Neural cell (in vitro differentiated cells): ENCODE data around the gene PTPRG.

Source experiments
- CTCF ChIP-seq: fragments of 450-650 bp; IDR thresholded peaks from 2 replicates; pipeline ENCODE4 v1.5.1; 2014; ENCODE audit warnings: antibody characterized with exemption, mild to moderate bottlenecking, moderate library complexity; ENCODE audit not compliant: poor library complexity, severe bottlenecking
- EP300 ChIP-seq: fragments of 450-650 bp; conservative IDR thresholded peaks from 2 replicates; pipeline ENCODE4 v1.6.1; 2014; ENCODE audit warnings: antibody characterized with exemption, mild to moderate bottlenecking, moderate library complexity; ENCODE audit not compliant: poor library complexity, severe bottlenecking
- EZH2 ChIP-seq: fragments of 200-600, 300-800 bp; shearing (Covaris generic), sonication (generic); IDR thresholded peaks from 2 replicates; pipeline ENCODE4 v1.6.1; 2014; ENCODE audit warnings: antibody characterized with exemption, low read length, borderline replicate concordance, mild to moderate bottlenecking; ENCODE audit not compliant: insufficient read depth, poor library complexity, severe bottlenecking
- MXI1 ChIP-seq: fragments of 450-650 bp; conservative IDR thresholded peaks from 2 replicates; pipeline ENCODE4 v1.6.1; 2014; ENCODE audit warnings: antibody characterized with exemption, mild to moderate bottlenecking; ENCODE audit not compliant: poor library complexity, severe bottlenecking
- POLR2AphosphoS5 ChIP-seq: IDR thresholded peaks from 2 replicates; pipeline ENCODE4 v1.6.1; 2012
- RAD21 ChIP-seq: fragments of 450-650 bp; conservative IDR thresholded peaks from 2 replicates; pipeline ENCODE4 v1.6.1; 2014; ENCODE audit warnings: antibody characterized with exemption, mild to moderate bottlenecking, moderate library complexity
- SMC3 ChIP-seq: fragments of 450-650 bp; conservative IDR thresholded peaks from 2 replicates; pipeline ENCODE4 v1.6.1; 2014; ENCODE audit warnings: antibody characterized with exemption, mild to moderate bottlenecking, moderate library complexity; ENCODE audit not compliant: poor library complexity
- TF ChIP-seq, protein P1 (sequence below): IDR thresholded peaks from 2 replicates; pipeline ENCODE4 v1.6.1; 2012; ENCODE audit warnings: borderline replicate concordance

- TF ChIP-seq CTCF (no peak), SMC3 (no peak), RAD21 (no peak), EZH2 (no peak), POLR2AphosphoS5 (no peak), EP300 (no peak), MXI1 (no peak)
- TF ChIP-seq, protein P1, sequence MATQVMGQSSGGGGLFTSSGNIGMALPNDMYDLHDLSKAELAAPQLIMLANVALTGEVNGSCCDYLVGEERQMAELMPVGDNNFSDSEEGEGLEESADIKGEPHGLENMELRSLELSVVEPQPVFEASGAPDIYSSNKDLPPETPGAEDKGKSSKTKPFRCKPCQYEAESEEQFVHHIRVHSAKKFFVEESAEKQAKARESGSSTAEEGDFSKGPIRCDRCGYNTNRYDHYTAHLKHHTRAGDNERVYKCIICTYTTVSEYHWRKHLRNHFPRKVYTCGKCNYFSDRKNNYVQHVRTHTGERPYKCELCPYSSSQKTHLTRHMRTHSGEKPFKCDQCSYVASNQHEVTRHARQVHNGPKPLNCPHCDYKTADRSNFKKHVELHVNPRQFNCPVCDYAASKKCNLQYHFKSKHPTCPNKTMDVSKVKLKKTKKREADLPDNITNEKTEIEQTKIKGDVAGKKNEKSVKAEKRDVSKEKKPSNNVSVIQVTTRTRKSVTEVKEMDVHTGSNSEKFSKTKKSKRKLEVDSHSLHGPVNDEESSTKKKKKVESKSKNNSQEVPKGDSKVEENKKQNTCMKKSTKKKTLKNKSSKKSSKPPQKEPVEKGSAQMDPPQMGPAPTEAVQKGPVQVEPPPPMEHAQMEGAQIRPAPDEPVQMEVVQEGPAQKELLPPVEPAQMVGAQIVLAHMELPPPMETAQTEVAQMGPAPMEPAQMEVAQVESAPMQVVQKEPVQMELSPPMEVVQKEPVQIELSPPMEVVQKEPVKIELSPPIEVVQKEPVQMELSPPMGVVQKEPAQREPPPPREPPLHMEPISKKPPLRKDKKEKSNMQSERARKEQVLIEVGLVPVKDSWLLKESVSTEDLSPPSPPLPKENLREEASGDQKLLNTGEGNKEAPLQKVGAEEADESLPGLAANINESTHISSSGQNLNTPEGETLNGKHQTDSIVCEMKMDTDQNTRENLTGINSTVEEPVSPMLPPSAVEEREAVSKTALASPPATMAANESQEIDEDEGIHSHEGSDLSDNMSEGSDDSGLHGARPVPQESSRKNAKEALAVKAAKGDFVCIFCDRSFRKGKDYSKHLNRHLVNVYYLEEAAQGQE: no peak
These were observed 463.5 kb downstream of the PTPRG start for GRCh38 chr3:62024882-62025281.
